Measurements from ENCODE around the gene GSTA5.
"Not testable (repeated sequence)": the region's sequence is repeated elsewhere in the genome, so short reads cannot be mapped to it uniquely, and the experiment has no call there.

GSTA5 gene

GRCh38 chr6:52830869-52831268, 9.7 kb downstream of the GSTA5 start:
- not testable (repeated sequence) for DNase-seq

- no peak for DNase-seq
These were observed 11.4 kb downstream of the GSTA5 start for GRCh38 chr6:52829046-52829817.

GRCh38 chr6:52828621-52829020, 12.0 kb downstream of the GSTA5 start:
- not testable (repeated sequence) for DNase-seq

- DNase-seq: not testable (repeated sequence)
These were observed 13.4 kb downstream of the GSTA5 start for GRCh38 chr6:52827073-52827783.

GRCh38 chr6:52826513-52826912, 14.1 kb downstream of the GSTA5 start:
- no peak for DNase-seq

GRCh38 chr6:52825900-52826459, 14.6 kb downstream of the GSTA5 start:
- not testable (repeated sequence) for DNase-seq

GRCh38 chr6:52825270-52825793, 15.3 kb downstream of the GSTA5 start:
- DNase-seq: not testable (repeated sequence)

GRCh38 chr6:52821842-52822241, 18.8 kb downstream of the GSTA5 start:
- DNase-seq: no peak

- no peak for DNase-seq
These were observed 20.4 kb downstream of the GSTA5 start for GRCh38 chr6:52820198-52820597.

GRCh38 chr6:52815167-52816092, 25.2 kb downstream of the GSTA5 start:
- no peak for DNase-seq

GRCh38 chr6:52814545-52814944, 26.1 kb downstream of the GSTA5 start:
- DNase-seq: not testable (repeated sequence)

GRCh38 chr6:52809777-52810176, 30.8 kb downstream of the GSTA5 start:
- DNase-seq: not testable (repeated sequence)

GRCh38 chr6:52808660-52809059, 32.0 kb downstream of the GSTA5 start:
- no peak for DNase-seq

GRCh38 chr6:52803668-52804255, 36.9 kb downstream of the GSTA5 start, which contains the start of gene GSTA1:
TSS of gene GSTA1 (minus strand) at chr6:52803816. CDS start at chr6:52799267, 4,549 bp downstream.
- DNase-seq: not testable (repeated sequence)

GRCh38 chr6:52802806-52803205, 37.8 kb downstream of the GSTA5 start:
- no peak for DNase-seq

- no peak for DNase-seq
These were observed 39.3 kb downstream of the GSTA5 start for GRCh38 chr6:52801188-52801841.

- DNase-seq: not testable (repeated sequence)
These were observed 41.3 kb downstream of the GSTA5 start for GRCh38 chr6:52799272-52799671.

- DNase-seq: not testable (repeated sequence)
These were observed 46.2 kb downstream of the GSTA5 start for GRCh38 chr6:52794366-52794765.

GRCh38 chr6:52790861-52791260, 49.8 kb downstream of the GSTA5 start:
- no peak for DNase-seq

GRCh38 chr6:52789658-52790057, 51.0 kb downstream of the GSTA5 start:
- not testable (repeated sequence) for DNase-seq

- no peak for DNase-seq
These were observed 52.1 kb downstream of the GSTA5 start for GRCh38 chr6:52788478-52788877.
